Measurements from ENCODE around the gene ATP5F1A. TPM values are rescaled to one million over a fixed set of nuclear protein-coding genes. Genes with fewer than 3 reads are reported as not detected.

The ATP5F1A gene
- total RNA-seq, 1 donor from 2014 or later, result 200 TPM

Other genes starting within 250 kb of the ATP5F1A start
- 40.3 TPM for gene EPG5, start 131.0 kb downstream of the ATP5F1A start, total RNA-seq
- gene PSTPIP2, start 26.0 kb downstream of the ATP5F1A start, total RNA-seq, result 10.0 TPM
- gene HAUS1, start 6.1 kb upstream of the ATP5F1A start, total RNA-seq, result 23.8 TPM